NCI-H1436 treated with DMSO at 0.1 percent for 48 hours (cell line): ENCODE data around the gene PRRX1.

ENCODE experiments used
- DNase-seq: peaks from one replicate; lab custom pipeline; 2025; lab: John Stamatoyannopoulos, UW

Gene PRRX1

GRCh38 chr1:170664093-170664827 lies at the start of gene PRRX1:
Gene PRRX1 (plus strand): TSS chr1:170664131. CDS start chr1:170664219, 88 bp downstream.
- DNase-seq = no peak

DNA sequence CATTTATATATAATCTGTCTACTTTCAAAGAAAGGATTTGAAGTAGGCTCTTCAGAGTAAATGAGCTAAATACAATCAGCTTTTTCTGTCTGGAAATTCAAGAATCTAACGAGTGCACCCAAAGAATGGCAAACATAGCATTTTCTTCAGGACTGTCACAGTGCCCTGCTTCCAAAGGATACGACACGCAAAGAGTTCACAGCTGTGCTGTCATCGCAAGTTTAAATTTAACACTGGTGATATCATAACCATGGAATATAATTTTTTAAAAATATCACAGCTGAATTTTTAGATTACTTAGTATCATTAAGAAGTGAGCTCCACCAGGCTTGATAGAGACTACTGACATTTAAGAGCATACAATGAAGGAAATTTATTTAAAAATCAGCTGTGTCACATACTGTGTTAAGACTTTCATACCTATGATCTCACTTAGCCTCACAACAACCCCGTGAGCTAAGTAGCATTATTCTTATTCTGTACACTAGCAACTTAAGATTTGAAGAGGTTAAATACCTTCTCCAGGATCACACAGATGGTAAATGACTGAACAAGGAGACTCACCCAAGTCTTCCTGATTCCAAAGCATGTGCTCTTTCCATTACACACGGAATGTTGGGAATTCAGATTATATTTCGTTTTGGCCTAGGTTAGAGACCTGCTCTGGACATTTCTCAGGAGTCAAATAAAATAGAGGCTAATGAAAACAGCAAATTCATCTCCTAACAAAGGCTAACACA lies 46.2 kb upstream of the PRRX1 start:
- DNase-seq = no peak

GRCh38 chr1:170618421-170618820 lies 45.5 kb upstream of the PRRX1 start:
- DNase-seq = no peak

GRCh38 chr1:170619241-170620028 lies 44.5 kb upstream of the PRRX1 start:
- no peak for DNase-seq

DNA sequence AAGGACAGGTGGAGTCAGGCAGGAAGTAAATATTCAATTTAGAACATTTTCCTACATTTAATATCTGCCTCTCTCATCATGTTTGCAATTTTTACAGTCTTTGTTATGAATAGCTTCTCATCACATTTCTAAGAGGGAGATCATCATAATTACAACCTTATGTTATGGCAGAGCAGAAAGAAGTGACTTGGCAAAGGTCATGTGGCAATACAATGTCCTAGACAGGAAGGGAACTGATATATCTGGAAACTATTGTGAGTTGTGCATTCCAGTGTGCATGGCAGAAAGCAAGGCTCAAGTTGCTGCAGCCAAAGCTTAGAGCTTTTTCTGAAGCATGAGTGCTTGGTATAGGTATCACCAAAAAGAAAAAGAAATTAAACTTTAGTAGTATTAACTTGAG lies 43.8 kb upstream of the PRRX1 start:
- DNase-seq = no peak

- DNase-seq = no peak
These were observed 40.8 kb upstream of the PRRX1 start for GRCh38 chr1:170623171-170623570.

GRCh38 chr1:170624146-170624545 lies 39.8 kb upstream of the PRRX1 start:
- no peak for DNase-seq

- DNase-seq = no peak
These were observed 33.0 kb upstream of the PRRX1 start for GRCh38 chr1:170630977-170631376.

DNA sequence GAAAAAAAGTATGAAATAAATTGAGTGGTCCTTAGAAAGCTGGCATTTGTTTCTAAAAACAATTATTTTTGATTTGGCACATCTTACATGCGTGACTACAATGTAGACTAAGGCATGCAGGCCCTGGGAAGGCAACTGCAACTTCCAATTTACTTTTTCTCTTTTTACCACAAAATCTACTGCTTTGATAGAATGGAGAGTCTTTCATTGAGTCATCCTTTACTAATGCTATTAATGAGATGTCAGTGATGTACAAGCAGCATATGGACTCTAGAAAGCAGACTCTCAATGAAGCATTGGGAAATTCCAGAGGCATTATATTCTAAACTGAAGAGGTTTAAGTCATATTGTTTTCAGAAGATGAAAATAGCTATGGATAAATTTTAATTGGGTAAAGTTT lies 29.6 kb upstream of the PRRX1 start:
- no peak for DNase-seq

DNA sequence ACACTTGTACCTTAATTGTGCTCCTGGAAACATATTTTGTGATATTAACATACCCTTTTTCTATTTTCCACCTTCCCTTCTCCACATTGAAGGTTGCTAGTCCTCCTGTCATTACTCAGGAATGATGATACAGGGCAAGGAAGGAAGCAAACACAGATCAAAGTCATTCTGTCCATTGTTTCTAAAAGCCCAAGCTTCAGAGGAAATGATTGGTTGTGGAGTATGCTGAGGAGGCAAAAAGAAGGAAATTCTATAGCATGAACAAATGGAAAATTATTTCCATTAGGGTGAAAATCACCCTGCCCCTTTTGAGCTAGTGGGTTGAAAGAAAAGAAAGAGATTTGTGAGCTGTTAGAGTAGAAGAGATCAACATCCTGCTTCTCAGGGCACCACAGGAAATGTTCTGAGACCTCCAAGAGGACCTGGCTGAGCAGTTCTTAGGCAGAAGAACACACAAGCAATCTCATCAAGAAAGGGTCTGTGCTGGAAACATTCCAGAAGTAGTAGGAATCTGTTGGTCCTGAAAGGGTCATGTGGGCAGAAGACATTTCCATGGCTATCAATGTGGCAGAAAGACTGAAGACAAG lies 29.0 kb upstream of the PRRX1 start:
- no peak for DNase-seq

GRCh38 chr1:170640581-170640980 lies 23.4 kb upstream of the PRRX1 start:
- DNase-seq = no peak

DNA sequence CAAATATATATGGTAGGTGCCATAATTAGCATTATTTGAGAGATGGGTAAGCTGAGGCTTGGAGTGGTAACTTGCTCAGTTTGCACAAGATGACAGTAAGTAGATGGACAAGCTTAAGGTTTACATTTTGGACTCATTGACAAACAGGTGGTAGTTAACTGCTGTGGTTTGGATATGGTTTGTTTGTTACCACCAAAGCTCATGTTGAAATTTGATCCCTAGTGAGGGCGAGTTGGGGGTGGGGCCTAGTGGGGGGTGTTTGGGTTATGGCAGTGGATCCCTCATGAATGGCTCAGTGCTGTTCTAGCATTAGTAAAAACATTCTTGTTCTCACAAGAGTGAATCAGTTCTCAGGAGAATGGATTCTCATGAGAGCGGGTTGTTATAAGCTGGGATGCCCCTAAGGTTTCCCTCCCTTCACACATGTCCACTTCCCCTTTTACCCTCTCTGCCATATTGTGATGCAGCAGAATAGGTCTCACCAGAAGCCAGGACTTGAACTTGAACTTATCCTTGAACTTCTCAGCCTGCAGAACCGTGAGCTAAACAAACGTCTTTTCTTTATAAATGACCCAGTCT lies 6.6 kb upstream of the PRRX1 start:
- DNase-seq = no peak

GRCh38 chr1:170659399-170660035 lies 4.4 kb upstream of the PRRX1 start:
- DNase-seq = no peak

GRCh38 chr1:170660281-170660713 lies 3.6 kb upstream of the PRRX1 start:
- DNase-seq = no peak

- no peak for DNase-seq
These were observed 2.9 kb upstream of the PRRX1 start for GRCh38 chr1:170660871-170661645.

- DNase-seq = no peak
These were observed 2.1 kb upstream of the PRRX1 start for GRCh38 chr1:170661646-170662411.

GRCh38 chr1:170662561-170663403 lies 1.1 kb upstream of the PRRX1 start:
- DNase-seq = no peak

DNA sequence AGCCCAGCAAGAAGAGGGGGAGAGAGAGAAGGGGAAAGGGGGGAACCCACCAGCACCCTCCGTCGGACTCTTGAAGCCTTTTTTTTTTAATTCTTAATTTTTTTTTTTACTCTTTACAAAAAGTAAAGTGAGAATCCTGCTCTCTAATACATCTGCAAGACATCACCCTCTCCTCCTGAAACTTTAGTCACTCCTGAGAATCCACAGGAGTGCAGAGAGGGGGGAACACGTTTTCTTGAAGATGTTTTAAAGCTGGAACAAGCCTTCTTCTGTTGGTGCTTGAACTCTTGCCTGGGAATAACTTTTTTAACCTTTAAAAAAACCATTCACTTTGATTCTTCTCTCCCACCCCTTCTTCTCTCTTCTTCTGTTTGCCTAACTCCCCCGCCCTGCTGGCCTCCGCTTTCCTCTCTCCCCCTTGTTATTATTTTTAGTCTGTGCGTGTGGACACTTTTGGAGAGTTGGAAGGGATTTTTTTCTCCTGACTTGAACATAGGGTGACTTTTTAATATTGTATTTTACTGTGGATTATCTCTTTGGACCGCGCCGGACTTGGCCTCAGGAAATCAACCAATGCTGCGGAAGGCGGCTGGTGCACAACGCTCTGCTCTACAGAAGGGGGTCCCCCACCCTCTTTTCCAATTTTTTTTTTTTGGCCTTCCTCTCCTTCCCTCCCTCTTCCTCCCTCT lies 383 bp upstream of the PRRX1 start:
- DNase-seq = no peak
